H1 (cell line): ENCODE measurements around the gene MGAT4B. TPM values are rescaled to one million over a fixed set of nuclear protein-coding genes. Genes with fewer than 3 reads are reported as not detected.
A peak's percentile ranks its signal among the peaks of the same experiment; 100 is the strongest.

Experiments
- CHD1 ChIP-seq: IDR thresholded peaks from 2 replicates; pipeline ENCODE4 v1.6.1; 2012; ENCODE audit warnings: low read depth, low read length, improper control_type of control experiment
- CHD7 ChIP-seq: fragments of 300-600 bp; sonication (generic); IDR thresholded peaks from 2 replicates; pipeline ENCODE4 v1.7.1; 2012; ENCODE audit warnings: low read length, moderate library complexity, mild to moderate bottlenecking, inconsistent platforms; ENCODE audit not compliant: insufficient replicate concordance
- CREB1 ChIP-seq: IDR thresholded peaks from 2 replicates; pipeline ENCODE4 v1.6.1; 2012; ENCODE audit warnings: inconsistent platforms
- CTCF ChIP-seq, 3 experiments: IDR thresholded peaks; 1 replicate in 2 of 3; 2 replicates in 1 of 3; pipeline versions ENCODE4 v1.5.1 to v1.6.1; 2011; ENCODE audit warnings: low read length in 3 of 3, mild to moderate bottlenecking in 3 of 3, inconsistent platforms in 2 of 3, low read depth in 1 of 3, moderate library complexity in 1 of 3; ENCODE audit not compliant: insufficient read depth in 1 of 3; ENCODE audit errors: control extremely low read depth in 1 of 3
- EZH2 ChIP-seq: fragments of 200-600 bp; sonication (generic); IDR thresholded peaks from 2 replicates; pipeline ENCODE4 v1.7.1; 2012; ENCODE audit warnings: low read depth, mild to moderate bottlenecking, moderate library complexity, low read length, inconsistent platforms; ENCODE audit not compliant: severe bottlenecking
- HDAC6 ChIP-seq: IDR thresholded peaks from one replicate; pipeline ENCODE4 v1.7.1; 2012; ENCODE audit warnings: low read depth, mild to moderate bottlenecking, inconsistent platforms, low read length, moderate library complexity
- SP4 ChIP-seq: IDR thresholded peaks from 2 replicates; pipeline ENCODE4 v1.6.1; 2012; ENCODE audit warnings: low read length, inconsistent platforms
- ZNF274 ChIP-seq: IDR thresholded peaks from 2 replicates; pipeline ENCODE4 v1.7.0; 2012; ENCODE audit warnings: low read length, borderline replicate concordance; ENCODE audit errors: extremely low read depth
- polyA plus RNA-seq, 7 experiments: library from polyadenylated mRNA; depleted of rRNA in 3 of 7; stranded (reverse) in 5 of 7; unstranded in 2 of 7; fragments of >200 nt in 5 of 7; fragments of 200-250 nt in 2 of 7; gene quantifications; 1 replicate in 5 of 7; 2 replicates in 1 of 7; 4 replicates in 1 of 7; pipeline versions ENCODE4 v1.2.1 to v1.2.3, GENCODE V29; 2011 to 2013; ENCODE audit warnings: missing spikeins in 2 of 7, mixed read lengths in 2 of 7
- total RNA-seq: library from RNA; stranded (reverse); fragmentation: NEBNext Ultra II Directional; extraction: Animal tissue kit (Norgen Biotek cat#: 25700); gene quantifications from 2 replicates; pipeline ENCODE4 v1.2.1, GENCODE V29; 2021

The MGAT4B gene
- total and polyA plus RNA-seq, 2 of the 8 experiments (the other 6 are each of a cell fraction or from before 2014, with no cell fraction given), result 116 to 128 TPM

- TF ChIP-seq CHD7, result no peak
- TF ChIP-seq ZNF274, result no peak
- TF ChIP-seq HDAC6, result no peak
- TF ChIP-seq CTCF (IDR thresholded peaks at IDR 0.05; ENCODE audit: control extremely low read depth in 1 of 3, insufficient read depth in 1 of 3, low read depth in 1 of 3, low read length in 3 of 3), result no peak
- peak; percentile 20; the same call in 1 of the 2 replicates for TF ChIP-seq CREB1
- no peak for TF ChIP-seq EZH2
- TF ChIP-seq SP4, result no peak
- no peak for TF ChIP-seq CHD1
These were observed at the start of gene MGAT4B (continued) for GRCh38 chr5:179806250-179807048.
